Measurements from ENCODE around the gene CD40. TPM values are rescaled to one million over a fixed set of nuclear protein-coding genes. Genes with fewer than 3 reads are reported as not detected.

The CD40 gene
- total RNA-seq (2021; fragmentation: NEBNext Ultra II Directional; extraction: Animal tissue kit (Norgen Biotek cat#: 25700)), result 1 to 10 TPM in 2 of 6 experiments, under 1 TPM in 4; 0.34 to 3.6 (median 0.62) TPM
- long read RNA-seq, partial matches to known transcripts, result 0 of 5 reads
- long read RNA-seq, other reads (novel, unspliced or antisense), result 3 of 5 reads

DNA sequence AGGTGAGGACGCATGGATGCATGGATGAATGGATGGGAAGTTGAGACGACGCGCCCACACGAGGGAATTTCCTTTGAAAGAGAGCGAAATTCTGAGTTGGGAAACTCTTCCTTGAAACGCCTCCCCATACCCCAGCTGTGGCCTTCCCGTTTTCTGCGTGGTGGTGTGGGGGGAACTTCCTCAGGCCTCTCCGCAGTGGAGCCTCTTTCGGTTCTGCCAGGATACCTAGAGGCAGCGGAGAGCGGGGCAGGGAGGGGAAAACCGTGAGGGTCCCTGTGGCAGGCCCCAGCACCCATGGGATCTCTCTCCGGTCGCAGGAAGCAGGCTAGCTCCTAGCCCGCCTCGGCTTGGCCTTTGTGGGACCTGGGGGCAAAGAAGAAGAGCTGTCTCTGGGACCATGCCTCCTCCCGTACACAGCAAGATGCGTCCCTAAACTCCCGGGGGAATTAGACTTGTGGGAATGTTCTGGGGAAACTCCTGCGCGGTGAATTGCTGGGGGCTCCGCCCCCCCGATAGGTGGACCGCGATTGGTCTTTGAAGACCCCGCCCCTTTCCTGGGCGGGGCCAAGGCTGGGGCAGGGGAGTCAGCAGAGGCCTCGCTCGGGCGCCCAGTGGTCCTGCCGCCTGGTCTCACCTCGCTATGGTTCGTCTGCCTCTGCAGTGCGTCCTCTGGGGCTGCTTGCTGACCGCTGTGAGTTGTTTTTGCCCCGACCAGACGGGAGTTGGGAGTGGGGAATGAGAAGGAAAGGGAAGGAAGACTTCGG lies at the start of gene CD40:
CD40 (plus strand) TSS at position 611 of the 764 bp plus-strand sequence; CDS start at position 641, 30 bp downstream.
- Mint-ChIP-seq H3K27me3 (ENCODE audit: insufficient read depth) (peaks cover 22% of the 10 kb centered on the region), H3K27ac (no peak within 1 kb of the TSS; the same call in 1 of the 2 replicates), H3K4me3 (peak within 1 kb of the TSS; percentile 77; the same call in 1 of the 2 replicates), H3K9me3 (no peaks in the 10 kb centered on the region), H3K4me1 (ENCODE audit: low read depth) (peaks cover 10% of the 10 kb centered on the region), H3K36me3 (ENCODE audit: low read depth) (no peaks in the 10 kb centered on the region)
- DNase-seq, result peak; percentile 16
- TF ChIP-seq, protein P1, sequence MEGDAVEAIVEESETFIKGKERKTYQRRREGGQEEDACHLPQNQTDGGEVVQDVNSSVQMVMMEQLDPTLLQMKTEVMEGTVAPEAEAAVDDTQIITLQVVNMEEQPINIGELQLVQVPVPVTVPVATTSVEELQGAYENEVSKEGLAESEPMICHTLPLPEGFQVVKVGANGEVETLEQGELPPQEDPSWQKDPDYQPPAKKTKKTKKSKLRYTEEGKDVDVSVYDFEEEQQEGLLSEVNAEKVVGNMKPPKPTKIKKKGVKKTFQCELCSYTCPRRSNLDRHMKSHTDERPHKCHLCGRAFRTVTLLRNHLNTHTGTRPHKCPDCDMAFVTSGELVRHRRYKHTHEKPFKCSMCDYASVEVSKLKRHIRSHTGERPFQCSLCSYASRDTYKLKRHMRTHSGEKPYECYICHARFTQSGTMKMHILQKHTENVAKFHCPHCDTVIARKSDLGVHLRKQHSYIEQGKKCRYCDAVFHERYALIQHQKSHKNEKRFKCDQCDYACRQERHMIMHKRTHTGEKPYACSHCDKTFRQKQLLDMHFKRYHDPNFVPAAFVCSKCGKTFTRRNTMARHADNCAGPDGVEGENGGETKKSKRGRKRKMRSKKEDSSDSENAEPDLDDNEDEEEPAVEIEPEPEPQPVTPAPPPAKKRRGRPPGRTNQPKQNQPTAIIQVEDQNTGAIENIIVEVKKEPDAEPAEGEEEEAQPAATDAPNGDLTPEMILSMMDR (IDR thresholded peaks at IDR 0.05), result no peak

DNA sequence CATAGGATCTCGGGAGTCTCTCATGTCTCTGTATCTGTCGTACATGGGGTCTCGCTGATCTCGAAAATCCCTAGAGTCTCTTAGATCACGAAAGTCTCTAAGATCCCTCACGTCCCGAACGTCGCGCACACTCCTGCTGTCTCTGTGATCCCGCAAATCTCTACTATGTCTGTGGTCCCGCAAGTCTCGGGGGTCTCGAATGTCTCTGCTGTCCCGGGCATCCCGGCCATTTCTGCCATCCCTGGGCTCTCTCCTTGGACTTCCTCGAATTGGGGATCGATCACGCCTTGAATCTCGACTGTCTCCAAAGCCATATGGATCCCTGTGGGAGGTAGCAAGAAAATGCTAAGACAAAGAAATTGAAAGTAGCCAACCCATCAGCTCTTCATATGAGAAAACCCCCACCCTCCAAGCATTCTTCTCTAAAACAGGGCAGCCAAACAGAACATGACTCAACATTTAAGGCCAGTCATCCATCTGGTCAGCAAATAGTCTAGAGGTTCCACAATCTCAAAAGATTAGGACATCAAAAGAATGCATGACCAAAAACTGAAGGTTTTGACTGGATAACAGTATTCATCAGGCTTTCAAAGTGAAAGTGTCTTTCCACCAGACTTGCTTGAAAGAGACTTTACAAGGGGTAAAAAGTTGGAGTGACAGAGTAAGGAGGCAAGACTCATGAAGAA lies 47.8 kb upstream of the CD40 start:
- Mint-ChIP-seq H3K9me3 (no peaks in the 10 kb centered on the region), H3K4me3 (no peak overlapping the region), H3K4me1 (ENCODE audit: low read depth) (no peaks in the 10 kb centered on the region), H3K27ac (no peak overlapping the region), H3K27me3 (ENCODE audit: insufficient read depth) (no peaks in the 10 kb centered on the region), H3K36me3 (ENCODE audit: low read depth) (peaks cover 24% of the 10 kb centered on the region)
- TF ChIP-seq, protein P1 (IDR thresholded peaks at IDR 0.05), result no peak
- peak; percentile 74 for DNase-seq

DNA sequence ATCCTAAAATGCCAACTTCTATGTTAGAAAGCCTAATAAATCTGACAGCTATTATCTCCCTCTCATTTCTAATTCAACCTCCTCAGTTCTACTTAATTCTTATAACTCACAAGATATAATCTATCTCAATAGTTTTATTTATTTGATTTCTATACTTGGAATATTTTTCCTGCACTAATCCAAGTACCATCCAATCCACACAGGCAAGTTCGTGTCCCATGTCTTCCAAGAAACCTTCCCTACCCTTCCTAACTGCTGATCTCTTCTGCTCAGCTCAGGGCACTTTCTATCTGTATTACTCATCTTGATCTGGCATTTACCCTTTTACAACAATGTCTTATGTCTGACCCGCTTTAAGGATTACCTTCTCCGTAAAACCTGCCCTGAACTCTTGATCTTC lies 46.5 kb upstream of the CD40 start:
- Mint-ChIP-seq H3K27me3 (ENCODE audit: insufficient read depth) (no peaks in the 10 kb centered on the region), H3K36me3 (ENCODE audit: low read depth) (peaks cover 19% of the 10 kb centered on the region), H3K27ac (no peak overlapping the region), H3K4me1 (ENCODE audit: low read depth) (no peaks in the 10 kb centered on the region), H3K9me3 (no peaks in the 10 kb centered on the region), H3K4me3 (no peak overlapping the region)
- TF ChIP-seq, protein P1 (IDR thresholded peaks at IDR 0.05), result no peak
- no peak for DNase-seq

DNA sequence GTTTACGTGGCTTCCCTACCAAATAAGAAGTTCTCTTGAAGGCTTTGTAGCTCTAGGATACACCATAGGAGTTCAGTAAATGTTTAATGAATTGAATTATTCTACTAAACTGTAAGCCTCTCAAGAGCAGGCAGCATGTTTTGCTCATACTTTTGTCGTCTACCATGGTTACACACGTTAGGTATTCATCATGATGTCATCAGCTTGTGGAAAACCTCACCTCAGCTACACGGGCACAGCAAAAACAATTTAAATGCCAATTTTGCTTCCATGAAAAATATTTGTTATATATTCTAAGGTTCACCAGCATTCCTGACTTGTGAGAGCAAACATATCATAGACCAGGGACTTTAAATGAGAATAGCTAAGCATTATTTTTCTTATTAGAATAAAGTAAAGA lies 45.1 kb upstream of the CD40 start:
- TF ChIP-seq, protein P1 (IDR thresholded peaks at IDR 0.05), result no peak
- H3K27me3 Mint-ChIP-seq (ENCODE audit: insufficient read depth), result no peaks in the 10 kb centered on the region
- H3K27ac Mint-ChIP-seq, result no peak overlapping the region
- H3K36me3 Mint-ChIP-seq (ENCODE audit: low read depth), result peaks cover 15% of the 10 kb centered on the region
- H3K9me3 Mint-ChIP-seq, result no peaks in the 10 kb centered on the region
- no peak overlapping the region for H3K4me3 Mint-ChIP-seq
- H3K4me1 Mint-ChIP-seq (ENCODE audit: low read depth), result no peaks in the 10 kb centered on the region
- no peak for DNase-seq

DNA sequence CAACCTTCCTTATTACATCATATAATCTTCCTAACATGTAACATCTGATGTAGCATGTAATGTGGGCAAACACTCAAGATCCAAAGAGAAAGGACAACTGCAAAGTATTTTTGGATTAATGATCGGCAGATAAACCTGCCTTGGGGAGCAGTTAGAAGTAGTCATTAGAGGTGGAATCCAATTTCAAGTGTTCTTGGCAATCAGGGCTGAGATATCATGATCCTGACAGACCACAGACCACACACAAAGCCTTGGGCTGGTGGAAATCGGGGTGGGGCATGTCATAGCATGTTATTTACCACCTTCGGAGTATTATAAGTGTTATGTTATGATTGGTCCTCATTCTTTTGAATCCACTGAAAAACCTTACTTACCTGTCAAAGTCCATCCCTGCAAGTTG lies 44.7 kb upstream of the CD40 start:
- no peak overlapping the region for H3K4me3 Mint-ChIP-seq
- no peak for DNase-seq
- TF ChIP-seq, protein P1 (IDR thresholded peaks at IDR 0.05), result no peak
- peaks cover 11% of the 10 kb centered on the region for H3K36me3 Mint-ChIP-seq (ENCODE audit: low read depth)
- no peak overlapping the region for H3K27ac Mint-ChIP-seq
- H3K27me3 Mint-ChIP-seq (ENCODE audit: insufficient read depth), result no peaks in the 10 kb centered on the region
- H3K9me3 Mint-ChIP-seq, result no peaks in the 10 kb centered on the region
- no peaks in the 10 kb centered on the region for H3K4me1 Mint-ChIP-seq (ENCODE audit: low read depth)

Measured in HFFc6 (cell line).